ENCODE data around the gene ACTR1A.

DNA sequence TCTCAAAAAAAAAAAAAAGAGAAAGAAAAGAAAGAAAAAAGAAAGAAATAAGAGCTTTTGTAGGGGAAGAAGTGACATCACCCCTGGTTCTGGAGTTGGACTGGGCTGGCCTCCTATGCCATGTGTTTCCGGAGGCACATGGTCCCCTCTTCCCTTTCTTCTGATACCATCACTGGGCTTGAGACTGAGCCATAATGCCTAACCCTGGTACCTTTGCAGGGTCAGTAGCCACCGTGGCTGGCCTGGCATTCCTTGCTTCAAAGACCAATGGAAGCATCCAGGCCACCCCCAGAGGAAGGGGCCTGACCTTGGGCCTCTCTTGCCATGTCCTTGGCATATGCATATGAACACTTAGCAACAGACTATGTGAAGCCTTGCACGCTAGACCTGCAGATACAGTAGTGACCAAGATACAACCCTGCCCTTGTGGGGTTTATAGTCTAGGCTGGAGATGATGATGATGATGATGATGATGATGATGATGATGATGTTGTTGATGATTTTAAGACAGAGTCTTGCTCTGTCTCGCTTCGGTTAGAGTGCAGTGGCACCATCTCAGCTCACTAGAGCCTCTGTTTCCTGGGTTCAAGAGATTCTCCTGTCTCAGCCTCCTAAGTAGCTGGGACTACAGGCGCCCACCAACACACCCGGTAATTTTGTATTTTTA, 33.1 kb upstream of the ACTR1A start:
- TF ChIP-seq EZH2 (optimal IDR thresholded peaks at IDR 0.05; ENCODE audit: low read depth, low read length) (no peak), CTCF (IDR thresholded peaks at IDR 0.05; ENCODE audit: low read length) (no peak)

Measured in MM.1S (cell line).